ENCODE results near the gene STX2. TPM values are rescaled to one million over a fixed set of nuclear protein-coding genes. Genes with fewer than 3 reads are reported as not detected.
A peak's percentile ranks its signal among the peaks of the same experiment; 100 is the strongest.

Gene STX2
- total and polyA plus RNA-seq, 2 experiments from 2014 or later = 16.4 to 35.4 TPM

- Histone ChIP-seq H3K27me3 (ENCODE audit: insufficient read depth) (0 out of 2 replicates have a peak, but pooled peaks cover 2% of the 10 kb centered on the region), H3K36me3 (ENCODE audit: insufficient read depth) (no peaks in the 10 kb centered on the region; the same call in 1 of the 2 replicates), H4K20me1 (replicated peaks; ENCODE audit: insufficient read depth) (no peaks in the 10 kb centered on the region), H3K27ac (ENCODE audit: low read depth) (no peak overlapping the region), H3F3A (replicated peaks; ENCODE audit: low read depth) (peaks cover under 1% of the 10 kb centered on the region), H3K4me1 (ENCODE audit: insufficient read depth) (peaks cover 4% of the 10 kb centered on the region), H3K79me2 (replicated peaks; ENCODE audit: insufficient read depth) (no peaks in the 10 kb centered on the region), H3K4me3 (no peak overlapping the region), H3K9me2 (ENCODE audit: insufficient read depth) (peaks cover 6% of the 10 kb centered on the region; the same call in 1 of the 2 replicates), H3K4me2 (no peak overlapping the region), H2AFZ (no peak overlapping the region)
- no peaks in the 10 kb centered on the region for H3K36me3 Mint-ChIP-seq (ENCODE audit: low read depth)
- no peak overlapping the region for H3K27ac Mint-ChIP-seq
- peak; percentile 58 for DNase-seq (ENCODE audit: low spot score)
- H3K9me3 Mint-ChIP-seq = peaks cover 3% of the 10 kb centered on the region
- peaks cover 5% of the 10 kb centered on the region for H3K27me3 Mint-ChIP-seq (ENCODE audit: insufficient read depth, low read depth, poor library complexity)
- peaks cover 2% of the 10 kb centered on the region for H3K4me1 Mint-ChIP-seq
- TF ChIP-seq ZNF331 (CRISPR knock-in tag; IDR thresholded peaks at IDR 0.05; ENCODE audit: low read depth) = no peak
- TF ChIP-seq CTCF (conservative IDR thresholded peaks at IDR 0.05; ENCODE audit: low read depth in 2 of 2) = peak; percentile 18 to 49; a peak in 3 of 4 replicates
- TF ChIP-seq STAT1 (IDR thresholded peaks at IDR 0.05; ENCODE audit: unreplicated experiment) = no peak
- ATAC-seq = peak; percentile 54
- H3K4me3 Mint-ChIP-seq = no peak overlapping the region
Observed at GRCh38 chr12:130770413-130771028, 68.5 kb downstream of the STX2 start.

- H3K27ac ChIP-seq (ENCODE audit: low read depth) = no peak overlapping the region
- Mint-ChIP-seq H3K36me3 (ENCODE audit: low read depth) (no peaks in the 10 kb centered on the region), H3K9me3 (peaks cover 3% of the 10 kb centered on the region; the same call in 2 of the 3 replicates), H3K4me3 (no peak overlapping the region), H3K27ac (no peak overlapping the region), H3K27me3 (ENCODE audit: insufficient read depth, low read depth, poor library complexity) (peaks cover 3% of the 10 kb centered on the region), H3K4me1 (no peaks in the 10 kb centered on the region)
- H3K4me3 ChIP-seq = no peak overlapping the region
- no peaks in the 10 kb centered on the region for H3K27me3 ChIP-seq (ENCODE audit: insufficient read depth)
- DNase-seq (ENCODE audit: low spot score) = no peak
- H3F3A ChIP-seq (replicated peaks; ENCODE audit: low read depth) = peaks cover 16% of the 10 kb centered on the region
- no peaks in the 10 kb centered on the region for H3K4me1 ChIP-seq (ENCODE audit: insufficient read depth)
- H3K9me2 ChIP-seq (ENCODE audit: insufficient read depth) = peaks cover 18% of the 10 kb centered on the region
- H3K4me2 ChIP-seq = no peak overlapping the region
- H4K20me1 ChIP-seq (replicated peaks; ENCODE audit: insufficient read depth) = no peaks in the 10 kb centered on the region
- no peaks in the 10 kb centered on the region for H3K79me2 ChIP-seq (replicated peaks; ENCODE audit: insufficient read depth)
- H3K36me3 ChIP-seq (ENCODE audit: insufficient read depth) = peaks cover 3% of the 10 kb centered on the region; the same call in 1 of the 2 replicates
- H2AFZ ChIP-seq = no peak overlapping the region
- ATAC-seq = no peak
- TF ChIP-seq CTCF (conservative IDR thresholded peaks at IDR 0.05; ENCODE audit: low read depth in 2 of 2) (no peak), REST (IDR thresholded peaks at IDR 0.05; ENCODE audit: unreplicated experiment) (no peak), EZH2phosphoT487 (IDR thresholded peaks at IDR 0.05; ENCODE audit: unreplicated experiment) (no peak), NANOG (IDR thresholded peaks at IDR 0.05; ENCODE audit: borderline replicate concordance) (no peak), ZNF331 (CRISPR knock-in tag; IDR thresholded peaks at IDR 0.05; ENCODE audit: low read depth) (no peak), ETS1 (IDR thresholded peaks at IDR 0.05) (no peak), JUNB (IDR thresholded peaks at IDR 0.05; ENCODE audit: unreplicated experiment) (no peak), POLR2AphosphoS5 (IDR thresholded peaks at IDR 0.05; ENCODE audit: low read depth) (no peak), STAT1 (IDR thresholded peaks at IDR 0.05; ENCODE audit: unreplicated experiment) (no peak), ZNF114 (CRISPR knock-in tag; IDR thresholded peaks at IDR 0.05) (no peak)
Observed at GRCh38 chr12:130768120-130768519, 70.9 kb downstream of the STX2 start.

Measured in GM23338 (cell line).